ENCODE data around the gene ASB8.
"Not testable (repeated sequence)": the region's sequence is repeated elsewhere in the genome, so short reads cannot be mapped to it uniquely, and the experiment has no call there.

The ASB8 gene

GRCh38 chr12:48135027-48135426, 22.3 kb downstream of the ASB8 start:
- Histone ChIP-seq H3K36me3 (ENCODE audit: control insufficient read depth, insufficient read depth, low read length) (peaks cover 94% of the 10 kb centered on the region), H3K4me3 (ENCODE audit: extremely low read depth, insufficient read depth, low read length, poor library complexity, severe bottlenecking) (no peak overlapping the region), H3K4me1 (ENCODE audit: control insufficient read depth, insufficient read depth, low read length, poor library complexity, severe bottlenecking) (no peaks in the 10 kb centered on the region), H3K27ac (ENCODE audit: low read depth, low read length, severe bottlenecking) (no peak overlapping the region), H3K9me3 (ENCODE audit: control insufficient read depth, low read length) (no peaks in the 10 kb centered on the region)
- 89 to 100% methylated on average over 5 of the region's 5 CpGs for WGBS, 2 experiments (ENCODE audit: insufficient coverage in 2 of 2)

DNA sequence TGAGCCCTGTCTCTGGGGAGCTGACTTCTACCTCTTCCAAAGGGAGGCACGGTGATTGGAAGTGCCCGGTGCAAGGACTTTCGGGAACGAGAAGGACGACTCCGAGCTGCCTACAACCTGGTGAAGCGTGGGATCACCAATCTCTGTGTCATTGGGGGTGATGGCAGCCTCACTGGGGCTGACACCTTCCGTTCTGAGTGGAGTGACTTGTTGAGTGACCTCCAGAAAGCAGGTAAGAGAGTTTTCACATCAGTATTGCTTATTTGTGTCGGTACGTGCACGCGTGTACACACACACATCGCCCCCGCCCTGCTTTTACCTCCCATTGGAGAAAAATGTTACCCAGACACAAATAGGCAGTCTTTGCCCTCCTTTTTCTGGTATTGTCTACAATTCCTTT, 24.5 kb downstream of the ASB8 start:
- H3K9me3 ChIP-seq (ENCODE audit: control insufficient read depth, low read length), result no peaks in the 10 kb centered on the region
- H3K4me3 ChIP-seq (ENCODE audit: extremely low read depth, insufficient read depth, low read length, poor library complexity, severe bottlenecking), result no peak overlapping the region
- no peaks in the 10 kb centered on the region for H3K4me1 ChIP-seq (ENCODE audit: control insufficient read depth, insufficient read depth, low read length, poor library complexity, severe bottlenecking)
- H3K36me3 ChIP-seq (ENCODE audit: control insufficient read depth, insufficient read depth, low read length), result peaks cover 92% of the 10 kb centered on the region
- WGBS, 2 experiments (ENCODE audit: insufficient coverage in 2 of 2), result 97% methylated on average over 13 to 14 of the region's 14 CpGs
- no peak overlapping the region for H3K27ac ChIP-seq (ENCODE audit: low read depth, low read length, severe bottlenecking)

DNA sequence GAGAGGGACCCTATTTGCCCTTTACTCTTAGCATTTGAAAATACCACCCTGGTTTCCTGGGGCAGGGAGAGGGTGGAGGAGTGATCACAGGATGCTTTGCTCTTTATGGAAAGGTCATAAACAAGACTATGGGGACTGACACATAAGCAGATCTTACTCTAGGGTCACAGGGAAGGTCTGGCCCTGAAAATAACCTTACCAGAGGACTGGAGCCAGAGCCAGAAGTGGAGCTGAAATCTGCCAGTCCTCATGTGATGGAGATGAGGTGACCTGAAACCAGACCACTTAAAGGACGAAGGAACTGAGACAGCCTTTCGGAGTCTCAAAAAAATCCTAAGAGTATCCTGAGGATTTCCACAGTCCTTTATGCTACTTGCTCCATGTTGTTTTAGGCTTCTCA, 25.8 kb downstream of the ASB8 start:
- Histone ChIP-seq H3K4me1 (ENCODE audit: control insufficient read depth, insufficient read depth, low read length, poor library complexity, severe bottlenecking) (no peaks in the 10 kb centered on the region), H3K9me3 (ENCODE audit: control insufficient read depth, low read length) (no peaks in the 10 kb centered on the region), H3K4me3 (ENCODE audit: extremely low read depth, insufficient read depth, low read length, poor library complexity, severe bottlenecking) (no peak overlapping the region), H3K27ac (ENCODE audit: low read depth, low read length, severe bottlenecking) (no peak overlapping the region), H3K36me3 (ENCODE audit: control insufficient read depth, insufficient read depth, low read length) (peaks cover 92% of the 10 kb centered on the region)
- 100% methylated on average over 2 of the region's 2 CpGs for WGBS, 2 experiments (ENCODE audit: insufficient coverage in 2 of 2)

GRCh38 chr12:48129376-48129775, 27.9 kb downstream of the ASB8 start:
- H3K27ac ChIP-seq (ENCODE audit: low read depth, low read length, severe bottlenecking), result no peak overlapping the region
- no peaks in the 10 kb centered on the region for H3K4me1 ChIP-seq (ENCODE audit: control insufficient read depth, insufficient read depth, low read length, poor library complexity, severe bottlenecking)
- no peaks in the 10 kb centered on the region for H3K9me3 ChIP-seq (ENCODE audit: control insufficient read depth, low read length)
- no peak overlapping the region for H3K4me3 ChIP-seq (ENCODE audit: extremely low read depth, insufficient read depth, low read length, poor library complexity, severe bottlenecking)
- H3K36me3 ChIP-seq (ENCODE audit: control insufficient read depth, insufficient read depth, low read length), result peaks cover 87% of the 10 kb centered on the region
- WGBS, 2 experiments (ENCODE audit: insufficient coverage in 2 of 2), result 100% methylated on average over 1 of the region's 1 CpG; no CpG with 5 or more reads in 1 of the 2 experiments

DNA sequence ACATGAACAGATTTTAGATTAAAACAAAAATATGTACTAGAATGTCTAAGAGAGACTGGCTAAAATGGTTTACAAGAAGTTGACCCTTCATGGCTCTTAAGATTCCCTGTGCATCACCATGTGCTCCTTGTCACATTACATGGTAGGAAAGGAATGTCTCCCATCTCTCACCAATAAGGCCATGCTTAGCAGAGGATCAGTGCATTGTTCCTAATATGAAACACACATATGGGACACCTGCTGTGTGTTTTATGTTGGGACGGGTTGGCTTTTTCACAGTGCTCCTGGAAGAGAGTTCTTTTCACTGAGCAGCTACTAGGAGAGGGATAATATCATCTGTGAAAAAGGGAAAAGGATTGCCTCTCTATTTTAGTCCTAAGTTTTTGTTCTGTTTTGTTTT, 28.5 kb downstream of the ASB8 start:
- no peaks in the 10 kb centered on the region for H3K4me1 ChIP-seq (ENCODE audit: control insufficient read depth, insufficient read depth, low read length, poor library complexity, severe bottlenecking)
- no CpG with 5 or more reads among the region's 1 CpG for WGBS, 2 experiments (ENCODE audit: insufficient coverage in 2 of 2)
- peaks cover 87% of the 10 kb centered on the region for H3K36me3 ChIP-seq (ENCODE audit: control insufficient read depth, insufficient read depth, low read length)
- H3K9me3 ChIP-seq (ENCODE audit: control insufficient read depth, low read length), result no peaks in the 10 kb centered on the region
- no peak overlapping the region for H3K4me3 ChIP-seq (ENCODE audit: extremely low read depth, insufficient read depth, low read length, poor library complexity, severe bottlenecking)
- no peak overlapping the region for H3K27ac ChIP-seq (ENCODE audit: low read depth, low read length, severe bottlenecking)

DNA sequence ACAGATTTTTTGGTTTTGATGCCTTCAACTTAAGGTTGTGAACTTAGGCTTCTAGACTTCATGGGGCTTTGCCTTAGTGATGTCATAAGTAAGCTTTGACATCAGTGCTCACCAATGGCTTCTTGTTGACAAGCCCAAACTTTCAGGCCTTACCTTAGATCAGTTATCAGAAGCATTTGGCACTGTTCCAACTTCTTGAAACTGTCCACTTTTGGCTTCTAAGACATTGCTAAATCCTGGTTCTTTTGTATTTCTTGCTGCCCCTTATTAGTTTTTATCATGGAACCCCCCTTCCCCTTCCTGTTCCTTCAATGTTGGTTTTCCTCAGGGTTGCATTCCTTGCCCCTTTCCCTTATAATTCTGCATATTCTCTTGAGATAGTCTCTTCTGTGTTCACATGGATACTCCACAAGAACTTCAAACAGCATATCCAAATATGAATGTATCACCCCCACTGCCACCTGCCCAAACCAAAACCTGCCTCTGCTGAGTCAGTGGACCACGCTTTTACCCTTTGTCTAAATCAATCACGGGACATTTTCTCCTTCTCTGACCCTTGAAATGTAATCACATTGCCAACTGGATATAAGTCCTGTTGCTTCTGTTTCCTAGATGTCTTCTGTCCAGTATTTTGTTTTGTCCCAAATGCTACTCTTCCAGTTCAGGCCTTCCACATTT, 30.2 kb downstream of the ASB8 start:
- Histone ChIP-seq H3K4me1 (ENCODE audit: control insufficient read depth, insufficient read depth, low read length, poor library complexity, severe bottlenecking) (no peaks in the 10 kb centered on the region), H3K36me3 (ENCODE audit: control insufficient read depth, insufficient read depth, low read length) (peaks cover 87% of the 10 kb centered on the region)
- 84 to 90% methylated on average over 2 of the region's 2 CpGs for WGBS, 2 experiments (ENCODE audit: insufficient coverage in 2 of 2)

DNA sequence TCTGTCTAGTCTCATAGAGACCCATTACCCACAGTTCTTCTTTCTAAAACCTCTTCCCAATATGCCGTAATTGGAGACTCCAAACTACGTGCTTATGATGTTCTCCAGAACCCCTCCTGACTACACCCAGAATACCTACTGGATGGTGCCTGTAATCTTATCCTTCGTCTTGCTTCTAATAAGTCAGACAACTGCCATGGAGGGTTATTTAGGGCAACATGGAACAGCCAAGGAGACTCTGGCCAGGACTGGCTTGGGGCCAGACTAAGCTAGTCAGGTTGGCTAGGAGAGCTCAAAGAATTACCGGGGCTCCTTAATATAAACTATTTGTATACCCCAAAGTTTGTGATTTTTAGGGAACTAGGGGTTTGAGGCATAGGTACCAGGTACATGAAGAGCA, 31.3 kb downstream of the ASB8 start:
- WGBS, 2 experiments (ENCODE audit: insufficient coverage in 2 of 2), result 89 to 92% methylated on average over 2 to 3 of the region's 4 CpGs
- Histone ChIP-seq H3K9me3 (ENCODE audit: control insufficient read depth, low read length) (no peaks in the 10 kb centered on the region), H3K36me3 (ENCODE audit: control insufficient read depth, insufficient read depth, low read length) (peaks cover 79% of the 10 kb centered on the region), H3K4me1 (ENCODE audit: control insufficient read depth, insufficient read depth, low read length, poor library complexity, severe bottlenecking) (no peaks in the 10 kb centered on the region), H3K4me3 (ENCODE audit: extremely low read depth, insufficient read depth, low read length, poor library complexity, severe bottlenecking) (no peak overlapping the region), H3K27ac (ENCODE audit: low read depth, low read length, severe bottlenecking) (no peak overlapping the region)

More for the DNA sequence above, 30.2 kb downstream of the ASB8 start:
- Histone ChIP-seq H3K4me3 (ENCODE audit: extremely low read depth, insufficient read depth, low read length, poor library complexity, severe bottlenecking) (no peak overlapping the region), H3K9me3 (ENCODE audit: control insufficient read depth, low read length) (no peaks in the 10 kb centered on the region), H3K27ac (ENCODE audit: low read depth, low read length, severe bottlenecking) (no peak overlapping the region)

DNA sequence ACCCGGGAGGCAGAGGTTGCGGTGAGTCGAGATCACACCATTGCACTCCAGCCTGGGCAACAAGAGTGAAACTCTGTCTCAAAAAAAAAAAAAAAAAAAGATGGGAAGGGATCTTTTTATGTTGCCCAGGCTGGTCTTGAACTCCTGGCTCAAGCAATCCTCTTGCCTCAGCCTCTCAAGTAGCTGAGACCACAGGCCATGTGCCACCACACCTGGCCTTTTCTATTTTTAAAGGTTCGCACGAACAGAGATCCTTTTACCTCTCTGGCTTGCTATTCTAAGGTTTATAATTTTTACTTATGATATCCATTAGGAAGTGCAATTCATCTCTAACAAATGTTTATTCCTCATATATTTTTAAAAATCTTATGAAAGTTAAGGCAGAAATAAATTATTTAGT, 31.8 kb downstream of the ASB8 start:
- H3K4me3 ChIP-seq (ENCODE audit: extremely low read depth, insufficient read depth, low read length, poor library complexity, severe bottlenecking); H3K4me1 ChIP-seq (ENCODE audit: control insufficient read depth, insufficient read depth, low read length, poor library complexity, severe bottlenecking); H3K9me3 ChIP-seq (ENCODE audit: control insufficient read depth, low read length); H3K27ac ChIP-seq (ENCODE audit: low read depth, low read length, severe bottlenecking): not testable (repeated sequence)
- whole genome bisulfite sequencing, 2 experiments (ENCODE audit: insufficient coverage in 2 of 2), result no CpG with 5 or more reads among the region's 5 CpGs
- H3K36me3 ChIP-seq (ENCODE audit: control insufficient read depth, insufficient read depth, low read length), result peaks cover 75% of the 10 kb centered on the region

GRCh38 chr12:48123169-48123568, 34.1 kb downstream of the ASB8 start:
- Histone ChIP-seq H3K27ac (ENCODE audit: low read depth, low read length, severe bottlenecking) (no peak overlapping the region), H3K36me3 (ENCODE audit: control insufficient read depth, insufficient read depth, low read length) (peaks cover 55% of the 10 kb centered on the region), H3K9me3 (ENCODE audit: control insufficient read depth, low read length) (no peaks in the 10 kb centered on the region), H3K4me3 (ENCODE audit: extremely low read depth, insufficient read depth, low read length, poor library complexity, severe bottlenecking) (no peak overlapping the region), H3K4me1 (ENCODE audit: control insufficient read depth, insufficient read depth, low read length, poor library complexity, severe bottlenecking) (peaks cover 5% of the 10 kb centered on the region)
- WGBS, 2 experiments (ENCODE audit: insufficient coverage in 2 of 2), result 73 to 100% methylated on average over 1 to 2 of the region's 4 CpGs

- no peak overlapping the region for H3K27ac ChIP-seq (ENCODE audit: low read depth, low read length, severe bottlenecking)
- peaks cover 5% of the 10 kb centered on the region for H3K4me1 ChIP-seq (ENCODE audit: control insufficient read depth, insufficient read depth, low read length, poor library complexity, severe bottlenecking)
- H3K36me3 ChIP-seq (ENCODE audit: control insufficient read depth, insufficient read depth, low read length), result peaks cover 48% of the 10 kb centered on the region
- no peak overlapping the region for H3K4me3 ChIP-seq (ENCODE audit: extremely low read depth, insufficient read depth, low read length, poor library complexity, severe bottlenecking)
- H3K9me3 ChIP-seq (ENCODE audit: control insufficient read depth, low read length), result no peaks in the 10 kb centered on the region
- 83% methylated on average over 1 of the region's 2 CpGs; no CpG with 5 or more reads in 1 of the 2 experiments for WGBS, 2 experiments (ENCODE audit: insufficient coverage in 2 of 2)
Measured at GRCh38 chr12:48122065-48122834, 35.1 kb downstream of the ASB8 start.

DNA sequence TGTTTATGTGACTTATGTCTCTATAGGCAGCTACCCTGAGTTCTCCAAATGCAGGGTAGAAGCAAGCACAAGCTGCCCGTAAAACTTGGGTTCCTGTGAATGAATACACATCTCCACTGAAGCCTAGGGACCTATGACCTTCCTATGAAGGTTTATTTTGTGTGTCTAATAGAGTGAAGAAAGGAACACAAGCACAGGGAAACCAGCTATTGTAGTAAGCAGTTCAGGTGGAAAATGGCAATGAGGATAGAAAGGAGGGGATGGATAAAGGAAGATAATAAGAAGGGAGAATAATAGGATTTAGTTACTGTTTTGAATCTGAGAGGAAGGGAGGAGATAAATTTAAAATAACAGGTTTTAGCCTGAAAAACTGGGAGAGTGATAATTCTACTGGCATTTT, 35.8 kb downstream of the ASB8 start:
- H3K9me3 ChIP-seq (ENCODE audit: control insufficient read depth, low read length), result no peaks in the 10 kb centered on the region
- peaks cover 41% of the 10 kb centered on the region for H3K36me3 ChIP-seq (ENCODE audit: control insufficient read depth, insufficient read depth, low read length)
- 100% methylated on average over 1 of the region's 1 CpG; no CpG with 5 or more reads in 1 of the 2 experiments for WGBS, 2 experiments (ENCODE audit: insufficient coverage in 2 of 2)
- H3K27ac ChIP-seq (ENCODE audit: low read depth, low read length, severe bottlenecking), result no peak overlapping the region
- peaks cover 5% of the 10 kb centered on the region for H3K4me1 ChIP-seq (ENCODE audit: control insufficient read depth, insufficient read depth, low read length, poor library complexity, severe bottlenecking)
- H3K4me3 ChIP-seq (ENCODE audit: extremely low read depth, insufficient read depth, low read length, poor library complexity, severe bottlenecking), result no peak overlapping the region

Measured in mesodermal cell (in vitro differentiated cells).